MV-4-11 (cell line): ENCODE results near the gene GALNT15.

ENCODE experiments used
- DNase-seq: peaks from one replicate; lab custom pipeline; 2025; lab: John Stamatoyannopoulos, UW

GALNT15 gene

DNA sequence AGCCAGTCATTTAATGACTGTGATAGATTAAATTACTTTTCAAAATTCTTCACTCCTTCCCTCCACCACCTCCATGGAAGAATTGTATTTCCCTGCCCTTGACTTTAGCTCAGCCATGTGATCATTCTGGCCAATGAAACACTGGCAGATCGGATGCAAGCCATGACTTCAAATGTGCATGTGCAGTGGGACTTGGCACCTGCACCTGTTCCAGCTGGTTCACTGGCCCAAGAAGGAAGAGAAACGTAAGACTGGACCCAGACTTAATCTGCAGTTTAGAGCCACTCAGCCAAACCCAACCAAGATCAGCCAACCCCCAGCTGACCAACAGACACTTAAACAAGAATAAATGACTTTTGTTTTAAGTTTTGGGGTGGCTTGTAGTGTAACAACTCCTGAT is 78.5 kb downstream of the GALNT15 start:
- no peak for DNase-seq

DNA sequence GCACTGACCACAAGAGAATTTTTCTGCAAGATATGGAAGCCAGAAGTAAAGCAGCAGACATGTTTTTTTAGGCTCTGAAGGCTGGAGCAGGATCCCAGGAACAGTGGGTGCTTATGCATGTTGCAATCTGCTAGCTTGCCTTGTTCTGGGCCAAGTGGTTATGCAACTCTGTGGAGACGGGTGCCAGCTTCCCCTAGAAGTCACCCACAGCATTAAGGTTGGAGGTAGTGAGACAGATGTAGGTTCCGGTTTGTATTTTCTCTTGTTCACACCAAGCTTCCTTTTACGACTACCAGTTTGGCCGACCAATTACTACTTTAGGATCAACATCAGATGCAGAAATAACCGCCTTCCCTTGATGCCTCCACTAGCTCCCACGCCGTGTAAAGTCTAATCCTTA is 79.1 kb downstream of the GALNT15 start:
- DNase-seq = peak; percentile 99

DNA sequence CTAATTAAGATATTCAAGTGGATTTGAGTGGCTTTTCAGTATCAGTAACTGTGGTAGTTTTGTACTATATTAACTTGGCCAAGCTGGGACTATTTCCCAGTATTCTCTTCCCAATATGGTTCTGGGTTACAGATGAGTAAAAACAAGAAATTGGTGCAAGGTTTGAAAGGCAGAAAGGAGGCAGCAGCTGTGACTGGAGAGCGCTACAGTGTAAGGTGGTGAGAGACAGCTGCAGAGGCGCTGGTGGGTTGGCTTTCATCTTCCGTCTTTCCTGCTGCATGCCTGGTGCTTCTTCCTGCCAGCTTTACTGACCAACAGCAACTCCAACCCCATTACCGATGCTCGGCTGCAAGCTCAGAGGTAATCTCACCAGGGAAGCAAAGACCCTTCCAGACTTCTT is 80.4 kb downstream of the GALNT15 start:
- DNase-seq = peak; percentile 53

DNA sequence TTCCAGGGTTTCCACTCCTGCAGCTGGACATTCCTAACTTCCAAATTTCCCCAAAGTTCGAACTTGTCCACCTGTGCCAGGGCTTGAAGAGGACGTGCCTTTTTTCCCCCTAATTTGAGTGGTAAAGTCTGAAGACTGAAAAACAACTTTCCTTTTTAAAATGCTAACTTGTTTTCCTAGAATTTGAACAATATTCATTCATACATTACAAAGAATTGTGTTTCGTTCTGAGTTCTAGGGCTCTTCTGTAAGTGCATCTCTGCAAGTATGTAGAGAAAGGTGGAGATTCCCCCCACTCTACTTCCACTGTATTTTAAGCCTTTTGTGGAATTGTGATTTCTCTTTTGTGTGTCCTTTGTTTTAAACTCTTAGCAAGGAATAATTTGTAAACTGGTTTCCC is 80.8 kb downstream of the GALNT15 start:
- DNase-seq = no peak

DNA sequence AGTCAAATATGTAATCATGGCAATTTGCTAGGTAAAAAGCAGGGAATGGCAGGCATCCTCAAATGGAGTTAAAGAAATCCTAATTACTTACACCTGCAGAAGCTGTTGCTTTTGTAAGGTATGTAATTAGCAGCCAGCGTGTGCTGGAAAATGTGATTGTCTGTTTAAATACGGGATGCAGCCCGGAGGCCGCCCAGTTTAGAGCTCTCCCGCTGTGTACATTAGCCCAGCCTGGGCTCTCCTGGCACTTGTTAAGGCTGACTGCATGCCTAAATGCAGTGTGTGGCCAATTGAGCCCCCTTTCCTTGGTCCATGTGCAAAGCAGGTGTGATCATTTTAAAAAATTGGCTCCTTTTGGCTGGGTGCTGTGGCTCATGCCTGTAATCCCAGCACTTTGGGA is 81.2 kb downstream of the GALNT15 start:
- DNase-seq = no peak

DNA sequence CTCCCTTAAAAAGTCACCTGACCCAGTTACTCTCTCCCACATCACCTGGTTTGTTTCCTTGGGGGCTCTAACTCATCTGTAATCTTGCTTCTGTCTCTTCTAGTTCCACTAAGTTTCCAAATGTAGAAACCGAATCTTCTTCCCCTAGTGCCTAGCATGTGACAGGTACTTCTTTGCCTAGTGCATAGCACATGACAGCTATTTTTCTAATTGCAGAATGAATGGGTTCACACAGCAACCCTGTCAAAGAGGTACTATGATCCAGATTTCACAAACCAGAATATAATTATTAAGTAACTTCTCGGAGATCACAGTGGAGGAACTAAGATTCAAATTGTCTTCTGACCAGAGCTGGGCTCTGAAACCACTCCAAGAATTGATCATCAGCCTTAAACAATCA is 82.8 kb downstream of the GALNT15 start:
- no peak for DNase-seq

DNA sequence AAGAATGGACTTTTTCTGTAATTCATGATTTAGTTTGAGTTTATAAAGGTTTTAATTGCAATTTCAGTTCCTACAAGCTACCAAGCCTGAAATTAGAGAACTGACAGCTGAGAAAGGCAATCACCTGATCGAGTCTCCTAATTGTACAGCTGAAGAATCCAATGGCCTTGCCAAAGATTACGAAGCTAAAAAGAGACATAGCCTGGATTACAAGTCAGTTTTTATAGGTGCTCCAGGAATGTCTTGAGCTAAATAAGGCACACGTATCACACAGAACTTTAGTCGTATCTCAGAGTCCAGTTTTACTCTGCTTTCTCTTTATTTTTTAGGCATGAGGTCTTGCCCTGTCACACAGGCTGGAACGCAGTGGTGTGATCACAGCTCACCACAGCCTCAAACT is 83.7 kb downstream of the GALNT15 start:
- no peak for DNase-seq

DNA sequence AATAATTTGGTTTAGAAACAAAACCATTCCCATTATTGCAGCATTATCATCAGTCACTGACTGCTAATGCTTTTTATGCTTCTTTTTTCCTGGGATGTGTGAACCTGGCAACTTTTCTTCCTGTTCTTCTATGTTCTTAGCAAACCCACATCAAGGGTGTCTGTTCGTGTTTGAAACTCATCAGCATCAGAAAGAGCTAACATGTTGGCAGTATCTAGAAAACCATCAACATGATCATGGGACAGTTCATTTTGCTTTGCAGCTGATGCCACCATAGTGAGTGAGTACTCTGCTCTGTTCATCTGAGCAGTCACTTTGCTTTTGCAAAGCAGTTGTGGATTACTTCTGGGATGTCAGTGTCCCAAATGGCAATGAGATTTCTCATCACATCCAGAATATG is 84.4 kb downstream of the GALNT15 start:
- no peak for DNase-seq

DNA sequence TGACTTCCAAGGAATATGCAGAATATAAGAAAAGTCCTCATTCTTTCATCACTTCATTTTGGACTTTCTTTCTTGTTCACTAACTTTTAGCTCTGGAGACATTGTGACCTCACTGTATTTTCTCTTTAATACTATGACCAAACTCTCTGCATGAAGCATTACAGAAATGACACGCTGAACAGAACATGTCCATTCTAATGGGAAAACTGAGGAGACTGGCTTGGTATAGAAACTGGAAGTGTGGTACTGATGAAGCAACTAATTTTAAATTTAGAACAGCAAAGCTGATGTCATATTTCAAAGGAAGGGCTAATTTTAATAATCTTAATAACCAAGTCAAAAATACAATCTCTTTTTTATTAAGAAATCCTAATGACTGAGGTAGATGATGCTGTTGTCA is 85.6 kb downstream of the GALNT15 start:
- peak; percentile 30 for DNase-seq

DNA sequence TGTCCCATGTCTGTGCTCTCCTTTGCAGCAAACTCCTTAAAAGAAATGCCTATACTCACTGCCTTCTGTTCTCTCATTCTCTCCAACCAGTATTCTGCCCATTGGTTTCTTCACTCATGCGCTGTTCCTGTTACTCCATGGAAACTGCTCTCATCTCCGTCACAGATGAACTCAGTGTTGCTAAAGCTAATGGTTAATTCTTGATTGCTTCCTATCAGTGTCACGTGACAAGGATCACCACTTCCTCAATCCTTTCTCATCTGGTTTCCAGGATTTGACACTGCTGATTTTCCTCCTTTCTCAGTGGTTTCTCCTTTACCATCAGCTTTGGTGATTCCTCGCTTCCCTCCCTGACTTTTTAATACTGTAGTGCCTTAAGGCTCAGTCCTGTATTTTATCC is 87.7 kb downstream of the GALNT15 start:
- DNase-seq = peak; percentile 59

DNA sequence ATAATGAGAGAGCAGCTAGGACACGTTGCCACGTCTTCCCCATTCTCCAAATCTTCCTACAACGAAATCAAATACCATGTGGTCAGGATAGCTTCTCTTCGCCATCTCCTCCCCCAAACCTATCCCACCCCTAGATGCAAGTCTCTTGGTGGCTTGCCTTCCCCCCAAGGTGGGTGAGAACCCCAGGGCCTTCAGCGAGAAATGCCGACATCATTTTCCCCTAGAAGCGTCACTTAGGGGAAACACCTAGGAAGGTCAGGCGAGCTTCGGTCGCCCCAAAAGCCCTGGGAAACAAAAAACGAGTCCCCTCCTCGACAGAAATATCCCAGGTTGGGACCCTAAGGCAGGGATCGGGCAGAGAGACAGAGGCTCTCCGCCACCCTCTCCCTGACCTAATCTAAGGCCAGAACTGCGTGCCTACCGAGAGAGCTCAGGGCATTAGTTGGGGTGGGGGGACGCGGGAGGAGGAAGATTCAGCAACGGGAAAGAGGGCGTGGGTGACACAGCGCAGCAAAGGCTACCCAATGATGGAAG is 89.8 kb downstream of the GALNT15 start:
- DNase-seq = no peak

DNA sequence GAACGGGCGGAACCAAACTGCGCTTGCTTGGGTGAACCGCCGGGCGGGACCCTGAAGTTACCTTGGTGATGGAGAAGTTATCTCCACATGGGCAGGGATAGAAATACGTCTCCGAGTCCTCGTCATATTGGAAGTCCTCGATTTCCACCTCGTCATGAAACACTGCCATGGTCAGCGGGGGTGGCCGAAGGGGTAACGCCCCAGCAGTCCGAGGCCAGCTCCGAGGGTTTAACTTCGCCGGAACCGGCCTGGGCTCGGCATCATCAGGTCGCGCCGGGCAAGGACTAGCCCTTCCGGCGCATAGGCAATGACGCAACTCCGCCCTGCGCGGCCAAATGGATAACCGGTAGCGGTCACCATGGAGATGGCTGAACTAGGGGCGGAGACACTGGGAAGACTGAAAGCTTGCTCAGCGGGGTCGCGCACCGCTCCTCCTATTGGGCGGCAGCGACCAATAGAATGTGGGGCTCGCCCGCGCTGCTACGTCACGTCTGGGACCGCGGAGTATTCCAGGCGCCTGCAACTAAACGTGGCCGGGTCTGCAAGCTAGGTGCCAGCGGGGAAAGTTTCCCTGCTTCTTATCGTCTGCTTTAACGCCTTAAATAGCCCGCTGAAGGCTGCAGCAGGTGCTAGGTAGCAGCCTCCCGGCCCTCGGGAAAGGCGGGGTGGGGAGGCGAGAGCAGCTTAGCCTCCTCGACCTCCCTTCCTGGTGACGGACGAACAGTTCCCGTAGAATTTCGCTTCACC is 90.4 kb downstream of the GALNT15 start, which contains the start of the genes DPH3 and OXNAD1:
Gene DPH3, minus strand, starts transcription at position 236 of the 747 bp plus-strand sequence. Its CDS starts 67 bp downstream, at position 169.
Gene OXNAD1, plus strand, starts transcription at position 505 of the 747 bp plus-strand sequence. CDS start 5,741 bp downstream, outside the sequence.
- peak; percentile 99 for DNase-seq

DNA sequence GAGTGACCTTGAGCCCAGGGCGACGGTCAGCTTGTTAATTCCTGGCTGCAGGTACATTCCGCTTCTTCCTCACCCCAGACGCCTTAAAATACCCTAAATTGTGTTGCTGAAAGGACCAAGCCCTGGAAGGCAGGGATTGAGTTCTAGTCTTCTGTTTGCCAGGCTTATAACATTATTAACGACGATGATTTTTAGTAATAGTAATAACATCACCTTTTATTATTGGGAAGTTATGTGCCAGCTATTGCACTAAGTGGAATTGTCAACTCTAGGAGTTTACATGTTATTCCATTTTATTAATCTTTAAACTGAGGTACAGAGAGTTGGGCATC is 90.9 kb downstream of the GALNT15 start:
- DNase-seq = no peak

DNA sequence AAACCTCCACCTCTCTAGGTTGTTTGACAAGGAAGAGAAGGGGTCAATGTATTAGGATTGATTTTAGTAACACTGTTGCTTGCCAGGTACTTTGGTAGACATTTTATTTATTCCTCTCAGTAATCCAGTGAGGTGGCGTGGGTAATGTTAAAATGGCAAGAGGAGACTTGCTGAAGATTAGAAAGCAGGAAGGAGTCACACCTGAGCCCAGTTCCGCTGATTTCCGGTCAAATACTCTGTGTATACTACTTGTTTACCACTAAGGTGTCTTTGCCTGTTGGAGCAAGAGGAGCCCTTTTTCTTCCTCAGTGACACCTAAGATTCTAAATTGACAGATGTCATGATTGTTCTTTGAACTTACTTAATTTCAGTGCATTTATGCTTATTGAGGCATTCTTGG is 92.2 kb downstream of the GALNT15 start:
- no peak for DNase-seq

DNA sequence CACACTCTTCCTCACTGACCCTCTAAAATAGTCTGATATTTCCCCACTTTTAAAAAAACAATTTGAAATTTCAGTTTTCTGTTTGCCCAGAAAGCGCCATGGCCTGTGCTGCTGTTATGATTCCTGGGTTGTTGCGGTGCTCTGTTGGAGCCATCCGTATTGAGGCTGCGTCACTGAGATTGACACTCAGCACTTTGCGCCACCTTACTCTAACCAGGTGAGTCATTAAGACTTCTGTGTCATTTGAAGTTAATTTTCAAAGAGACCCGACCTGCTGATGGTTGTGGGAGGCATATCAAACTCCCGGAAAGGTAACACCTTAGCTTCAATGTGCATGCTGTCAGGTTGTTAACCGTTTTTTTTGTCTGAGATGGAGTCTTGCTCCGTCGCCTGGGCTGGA is 96.4 kb downstream of the GALNT15 start:
- no peak for DNase-seq

DNA sequence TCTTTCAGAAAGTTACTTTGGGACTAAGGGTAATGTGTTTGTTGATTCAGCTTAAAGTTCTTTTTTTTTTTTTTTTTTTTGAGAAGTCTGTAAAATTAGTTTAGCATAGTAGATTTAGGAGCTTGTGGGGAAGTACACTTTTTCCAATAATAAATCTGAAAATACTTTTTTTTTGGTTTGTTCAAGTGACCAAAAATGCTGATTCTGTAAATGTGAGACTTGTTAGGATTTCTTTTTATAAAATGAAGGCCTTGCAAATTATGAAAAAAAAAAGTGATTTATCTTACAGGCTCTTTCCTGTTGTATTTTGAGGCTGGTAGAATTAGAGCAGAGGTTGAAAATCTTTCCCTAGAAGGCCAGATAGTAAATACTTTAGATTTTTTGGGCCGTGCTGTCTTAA is 98.1 kb downstream of the GALNT15 start:
- DNase-seq = no peak

DNA sequence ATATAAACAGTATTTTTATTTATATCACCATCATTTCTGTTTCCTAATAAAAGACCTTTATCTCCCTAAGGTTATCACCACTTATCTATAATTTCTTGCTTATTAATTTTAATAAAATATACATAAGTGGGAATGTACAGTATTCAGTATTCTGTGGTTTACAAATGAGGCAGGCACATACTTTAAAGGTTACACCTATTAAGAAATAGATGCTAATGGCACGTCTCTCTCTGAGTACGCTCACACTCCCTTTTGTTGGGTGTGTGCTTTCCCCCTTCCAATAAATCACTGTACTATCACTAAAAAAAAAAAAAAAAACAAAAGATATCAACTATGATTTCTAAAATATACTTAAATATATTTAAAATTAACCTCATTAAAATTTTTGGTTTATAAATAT is 99.4 kb downstream of the GALNT15 start:
- no peak for DNase-seq

DNA sequence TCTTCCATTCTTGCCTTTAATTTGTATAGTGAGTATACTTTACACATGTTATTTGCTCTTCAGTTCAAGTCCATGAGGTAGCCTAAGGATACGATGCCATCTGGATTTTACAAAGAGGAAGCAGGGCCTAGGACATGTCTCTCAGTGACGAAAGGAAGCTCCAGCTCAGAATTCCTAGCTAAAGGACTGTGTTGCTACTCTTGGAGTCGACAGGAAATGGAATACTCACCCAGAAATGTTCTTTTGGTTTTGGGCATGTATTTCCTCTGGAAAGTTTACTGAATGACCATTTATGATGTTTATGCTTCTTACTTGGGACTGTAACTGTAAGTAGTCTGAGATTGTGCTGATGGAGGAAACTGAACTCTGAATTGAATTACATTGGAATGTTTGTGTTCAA is 103.0 kb downstream of the GALNT15 start:
- DNase-seq = no peak

DNA sequence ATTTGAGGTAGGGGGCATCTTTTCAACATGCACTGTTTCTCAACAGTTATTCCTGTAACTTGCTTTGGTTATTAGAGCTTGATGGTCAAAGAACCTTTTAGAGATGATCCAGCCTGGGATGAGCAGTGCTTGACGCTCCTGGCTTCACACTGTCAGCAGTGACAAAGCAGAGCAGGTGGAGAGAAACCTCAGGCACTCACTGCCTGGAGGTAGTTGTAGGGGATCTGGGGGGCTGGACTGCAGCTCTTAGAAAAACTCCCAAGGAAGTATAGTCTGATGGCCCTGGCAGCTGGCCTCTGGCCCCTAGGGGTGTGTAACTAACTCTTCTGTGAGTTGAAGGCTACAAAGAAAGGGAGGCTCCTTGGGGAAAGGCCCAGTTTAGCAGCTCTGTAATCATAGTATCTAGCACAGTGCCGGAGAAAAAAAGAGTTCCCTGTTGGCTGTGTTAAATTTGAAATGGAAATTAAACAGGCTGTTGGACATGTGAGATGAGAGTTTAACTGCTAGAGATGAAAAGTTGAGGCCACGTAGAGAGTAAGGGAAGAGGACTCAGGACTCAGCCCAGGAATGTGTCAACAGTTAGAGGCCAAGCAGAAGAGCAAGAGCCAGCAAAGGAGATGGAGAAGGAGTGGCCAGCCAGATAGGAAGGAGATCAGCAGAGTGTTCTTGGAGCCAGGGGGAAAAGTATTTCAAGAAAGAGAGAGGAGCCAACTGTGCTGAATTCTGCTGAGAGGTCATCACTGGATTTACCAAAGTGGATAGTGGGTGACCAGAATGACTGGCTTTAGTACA is 104.7 kb downstream of the GALNT15 start:
- DNase-seq = no peak

DNA sequence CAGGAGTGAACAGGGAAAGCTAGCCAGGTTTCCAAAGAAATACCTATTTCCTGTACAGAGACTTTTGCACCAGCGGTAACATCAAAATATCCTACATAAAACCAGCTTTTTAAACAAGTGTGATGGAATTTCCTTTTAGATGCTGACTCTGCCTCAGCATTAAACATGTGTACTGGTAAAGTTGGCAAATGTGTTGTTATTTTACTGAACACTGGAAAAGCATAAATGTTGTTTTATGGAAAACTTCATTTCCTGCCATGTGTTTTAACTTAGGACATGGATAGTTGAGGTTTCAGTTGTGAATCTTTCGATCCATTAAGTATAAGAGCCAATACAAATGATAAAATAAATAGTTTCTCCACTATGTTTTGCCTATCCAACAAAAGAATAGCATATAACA is 106.2 kb downstream of the GALNT15 start:
- DNase-seq = no peak
